Activated CD8-positive, alpha-beta memory T cell treated with anti-CD3 and anti-CD28 coated beads, Interleukin-2, amount 50 U/mL, for 1 hour (primary cell): ENCODE data around the gene RAB4B.
"Not testable (repeated sequence)": the region's sequence is repeated elsewhere in the genome, so short reads cannot be mapped to it uniquely, and the experiment has no call there.

Experiments used
- DNase-seq: peaks from one replicate; pipeline ENCODE4 v3.0.0-alpha.2; 2020; ENCODE audit errors: extremely low read depth

The RAB4B gene

DNA sequence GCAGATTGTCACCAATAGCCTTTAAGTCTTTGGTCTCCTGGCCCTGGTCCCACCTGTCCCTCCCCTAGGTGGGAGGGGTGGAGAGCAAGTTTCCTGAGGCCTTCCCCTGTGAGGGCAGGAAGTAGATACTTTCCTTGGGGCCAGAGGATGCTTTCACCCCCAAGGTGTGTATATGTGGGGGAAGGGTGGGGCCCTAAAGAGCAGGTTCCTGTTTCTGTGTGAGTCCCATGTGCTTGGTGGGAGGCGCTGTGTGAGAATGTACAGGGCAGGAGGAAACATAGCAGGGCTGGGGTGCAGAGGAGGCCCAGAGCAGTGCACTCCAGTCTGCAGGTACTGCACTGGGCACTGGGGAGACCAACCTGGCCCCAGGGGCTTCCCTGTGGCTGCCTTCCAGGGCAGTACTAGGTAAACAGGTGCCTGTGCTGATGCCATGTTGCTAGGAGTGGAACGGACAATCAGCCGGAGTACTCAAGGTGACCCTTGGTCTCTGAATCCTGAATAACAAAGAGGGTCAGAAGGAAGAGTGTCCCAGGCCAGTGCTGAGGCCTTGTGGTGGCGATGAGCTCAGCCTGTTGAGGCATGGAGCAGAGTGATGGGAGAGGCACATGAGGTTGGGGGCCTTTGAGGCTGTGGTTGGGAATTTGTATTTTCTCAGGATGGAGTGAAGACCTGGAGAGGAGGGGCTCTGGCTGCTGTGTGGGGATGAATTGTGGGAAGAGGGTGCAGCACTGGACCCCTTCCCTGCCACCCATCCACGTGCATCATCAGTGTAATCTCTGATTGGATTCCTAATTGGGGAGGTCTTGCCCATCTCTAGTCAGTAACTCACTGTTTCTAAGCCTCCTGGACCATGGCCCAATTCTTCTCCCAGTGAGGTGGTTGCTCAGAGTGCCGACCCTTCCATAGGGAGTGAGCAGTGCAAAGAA is 26.1 kb downstream of the RAB4B start:
- DNase-seq = peak; percentile 36

DNA sequence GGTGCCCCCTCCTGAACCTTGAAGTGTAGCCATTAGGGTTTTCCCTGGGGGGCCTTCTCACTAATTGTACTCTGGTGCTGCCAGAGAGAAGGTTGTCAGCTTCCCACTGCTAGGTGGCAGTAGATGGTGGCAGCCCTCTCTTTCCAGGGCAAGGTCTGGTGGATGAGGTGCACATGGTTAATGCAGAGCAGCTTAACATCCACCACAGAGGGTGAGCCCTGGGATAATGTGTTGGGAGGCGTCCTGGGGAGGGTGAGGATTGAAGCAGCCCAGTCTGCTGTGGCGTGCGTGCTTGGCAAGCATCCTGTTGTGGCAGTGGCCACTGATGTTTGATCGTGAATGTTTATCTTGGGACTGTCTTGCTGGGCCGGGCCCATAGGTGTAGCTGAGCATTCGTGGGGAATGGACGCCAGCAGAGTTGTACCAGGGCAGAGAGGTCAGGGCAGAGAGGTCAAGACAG is 26.8 kb downstream of the RAB4B start:
- no peak for DNase-seq

DNA sequence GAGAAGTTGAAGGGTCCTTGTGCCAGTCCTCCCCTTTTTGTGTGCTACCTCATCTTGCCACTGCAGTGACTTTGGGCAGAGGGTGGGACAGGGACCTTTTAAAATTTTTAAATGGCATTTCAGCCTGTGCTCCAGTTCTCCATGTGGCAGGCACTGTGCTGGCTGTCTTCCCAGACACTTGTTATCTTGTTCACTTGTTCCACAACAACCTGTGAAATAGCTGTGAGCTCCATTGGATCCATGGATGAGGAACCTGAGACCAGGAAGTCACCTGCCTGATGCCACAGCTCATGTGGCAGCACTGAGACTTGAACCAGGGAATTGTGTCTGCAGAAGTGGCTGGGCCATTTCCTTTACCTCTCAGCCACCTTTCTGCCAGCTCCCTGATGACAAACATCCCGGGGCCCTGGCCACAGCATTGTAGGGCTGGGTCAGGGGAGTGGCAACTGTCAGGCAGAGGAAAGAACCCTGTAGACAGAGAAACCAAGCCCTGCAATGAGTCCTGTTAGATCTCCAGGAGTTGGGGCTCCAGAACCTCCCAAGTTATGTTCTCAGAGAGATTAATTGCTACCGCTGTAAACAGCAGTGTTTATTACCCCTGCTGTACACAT is 27.3 kb downstream of the RAB4B start:
- DNase-seq = no peak

DNA sequence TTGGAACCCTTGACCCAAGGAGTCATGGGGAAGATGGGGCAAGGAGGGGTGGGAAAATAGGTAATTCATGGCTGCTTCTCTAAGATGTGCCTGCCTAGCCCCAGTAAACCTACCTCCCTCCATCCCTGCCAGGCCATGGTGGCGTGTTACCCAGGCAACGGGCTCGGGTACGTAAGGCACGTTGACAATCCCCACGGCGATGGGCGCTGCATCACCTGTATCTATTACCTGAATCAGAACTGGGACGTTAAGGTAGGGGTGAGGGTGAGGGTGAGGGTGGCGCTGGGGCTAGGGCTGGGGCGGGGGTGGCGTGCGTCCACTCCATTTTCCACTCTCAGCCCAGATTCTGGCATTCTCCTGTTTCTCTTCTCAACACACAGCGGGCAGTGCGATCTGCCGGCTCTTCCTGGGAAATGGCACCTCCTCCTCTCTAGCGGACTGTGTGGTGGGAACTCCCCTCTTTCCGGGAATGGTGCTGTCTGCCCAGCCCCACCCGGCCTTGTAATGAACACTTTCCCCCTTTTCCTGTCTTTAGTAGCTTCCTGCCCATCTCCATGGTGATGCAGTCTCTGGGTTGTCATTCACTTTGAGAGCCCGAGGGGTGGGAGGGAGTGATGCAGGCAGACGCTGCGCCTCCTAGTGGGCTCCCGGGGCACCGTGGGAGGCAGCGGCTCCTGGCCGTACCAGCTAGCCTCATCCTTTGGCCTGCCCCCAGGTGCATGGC is 28.5 kb downstream of the RAB4B start:
- DNase-seq = peak; percentile 57

DNA sequence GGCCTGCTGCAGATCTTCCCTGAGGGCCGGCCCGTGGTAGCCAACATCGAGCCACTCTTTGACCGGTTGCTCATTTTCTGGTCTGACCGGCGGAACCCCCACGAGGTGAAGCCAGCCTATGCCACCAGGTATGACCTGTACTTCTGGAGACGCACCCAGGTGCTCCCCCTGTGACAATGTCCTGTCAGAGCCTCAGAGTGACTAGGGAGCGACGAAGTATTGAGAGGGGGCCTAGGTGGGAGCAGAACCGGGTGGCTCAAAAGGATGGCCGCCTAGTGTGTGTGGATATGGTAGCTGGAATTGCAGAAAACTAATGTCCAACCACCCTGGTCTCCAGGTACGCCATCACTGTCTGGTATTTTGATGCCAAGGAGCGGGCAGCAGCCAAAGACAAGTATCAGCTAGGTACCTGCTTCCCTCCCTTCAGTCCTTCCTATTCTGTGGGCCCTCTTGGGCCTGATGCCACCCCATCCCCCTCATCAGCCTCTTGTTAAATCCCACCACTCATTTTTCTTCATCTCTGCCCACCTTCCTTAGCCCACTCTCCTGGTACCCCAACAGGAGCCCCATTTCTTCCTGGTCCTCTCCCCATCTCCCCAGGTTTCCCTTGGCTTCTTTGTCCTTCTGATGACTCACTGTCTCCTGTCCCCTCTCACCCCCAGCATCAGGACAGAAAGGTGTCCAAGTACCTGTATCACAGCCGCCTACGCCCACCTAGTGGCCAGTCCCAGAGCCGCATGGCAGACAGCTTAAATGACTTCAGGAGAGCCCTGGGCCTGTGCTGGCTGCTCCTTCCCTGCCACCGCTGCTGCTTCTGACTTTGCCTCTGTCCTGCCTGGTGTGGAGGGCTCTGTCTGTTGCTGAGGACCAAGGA is 29.3 kb downstream of the RAB4B start:
- DNase-seq = no peak

DNA sequence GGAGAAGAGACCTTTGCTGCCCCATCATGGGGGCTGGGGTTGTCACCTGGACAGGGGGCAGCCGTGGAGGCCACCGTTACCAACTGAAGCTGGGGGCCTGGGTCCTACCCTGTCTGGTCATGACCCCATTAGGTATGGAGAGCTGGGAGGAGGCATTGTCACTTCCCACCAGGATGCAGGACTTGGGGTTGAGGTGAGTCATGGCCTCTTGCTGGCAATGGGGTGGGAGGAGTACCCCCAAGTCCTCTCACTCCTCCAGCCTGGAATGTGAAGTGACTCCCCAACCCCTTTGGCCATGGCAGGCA is 29.9 kb downstream of the RAB4B start:
- DNase-seq = no peak

DNA sequence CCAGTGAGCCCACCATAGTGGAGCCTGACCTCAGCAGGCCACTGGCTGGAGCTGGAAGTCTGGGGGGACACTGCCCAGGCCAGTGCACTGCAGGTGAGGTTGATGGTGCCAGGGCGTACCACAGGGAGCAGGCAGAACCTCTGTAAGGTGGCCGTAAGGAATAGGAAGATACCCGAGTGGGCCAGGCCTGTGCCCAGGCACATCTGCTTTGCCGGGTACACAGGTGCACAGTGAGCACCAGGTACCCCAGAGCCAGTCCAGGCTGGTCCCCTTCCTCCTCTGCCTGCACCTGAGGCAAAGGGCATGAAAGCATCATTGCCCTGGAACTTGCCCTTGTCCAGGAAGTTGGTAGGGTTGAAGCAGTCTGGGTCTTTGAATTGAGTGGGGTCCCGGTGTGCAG is 30.4 kb downstream of the RAB4B start:
- no peak for DNase-seq

DNA sequence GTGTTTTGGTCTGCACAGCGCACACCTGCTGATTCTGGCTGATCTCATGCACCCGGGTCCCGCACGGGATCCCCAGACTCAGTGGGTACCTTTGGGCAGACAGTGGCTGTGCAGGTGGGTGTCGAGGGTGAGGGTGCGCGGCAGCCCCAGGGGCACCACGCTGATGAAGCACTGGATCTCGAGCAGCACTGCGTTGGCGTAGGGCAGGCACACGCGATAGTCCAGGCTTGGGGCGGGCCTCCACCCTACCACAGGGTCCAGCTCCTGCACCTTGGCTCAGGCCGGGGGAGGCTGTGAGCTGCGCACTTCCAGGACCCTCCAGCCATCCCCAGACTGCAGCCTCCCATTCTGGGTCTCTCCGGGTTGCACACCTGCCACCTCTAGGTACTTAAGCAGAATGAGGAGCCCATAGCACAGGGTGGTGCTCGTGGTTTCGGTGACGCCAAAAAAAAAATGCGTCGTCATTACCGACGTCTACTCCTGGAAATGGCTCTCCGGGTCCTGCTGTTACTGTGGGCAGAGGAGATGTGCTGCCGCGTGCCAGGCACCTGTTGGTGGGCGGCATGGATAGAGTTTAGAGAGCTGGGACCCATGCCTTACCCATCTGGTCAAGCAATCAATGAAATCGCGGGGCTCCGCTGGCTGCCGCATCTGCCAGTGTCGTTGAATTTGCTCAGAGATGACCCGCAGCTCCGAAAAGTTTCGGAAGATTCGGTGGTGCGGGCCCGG is 31.5 kb downstream of the RAB4B start:
- DNase-seq = no peak

DNA sequence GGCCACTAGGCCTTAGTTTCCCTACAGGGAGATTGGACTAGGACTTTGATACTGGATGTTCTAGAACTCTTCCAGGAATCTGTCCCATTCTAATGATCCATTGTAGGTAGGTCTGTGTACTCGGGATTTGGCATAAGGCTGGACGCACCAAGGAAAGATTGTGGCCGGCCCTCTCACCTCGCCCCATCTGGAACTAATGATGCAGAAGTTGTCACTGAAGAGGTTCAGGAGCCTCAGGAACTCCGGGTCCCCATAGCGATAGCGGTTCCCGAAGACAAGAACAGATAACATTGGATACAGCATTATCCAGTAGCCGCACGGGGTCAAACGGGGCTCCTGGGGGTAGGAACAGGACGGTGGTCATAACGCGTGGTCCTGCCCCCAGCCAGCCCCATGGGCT is 32.1 kb downstream of the RAB4B start:
- DNase-seq = no peak

DNA sequence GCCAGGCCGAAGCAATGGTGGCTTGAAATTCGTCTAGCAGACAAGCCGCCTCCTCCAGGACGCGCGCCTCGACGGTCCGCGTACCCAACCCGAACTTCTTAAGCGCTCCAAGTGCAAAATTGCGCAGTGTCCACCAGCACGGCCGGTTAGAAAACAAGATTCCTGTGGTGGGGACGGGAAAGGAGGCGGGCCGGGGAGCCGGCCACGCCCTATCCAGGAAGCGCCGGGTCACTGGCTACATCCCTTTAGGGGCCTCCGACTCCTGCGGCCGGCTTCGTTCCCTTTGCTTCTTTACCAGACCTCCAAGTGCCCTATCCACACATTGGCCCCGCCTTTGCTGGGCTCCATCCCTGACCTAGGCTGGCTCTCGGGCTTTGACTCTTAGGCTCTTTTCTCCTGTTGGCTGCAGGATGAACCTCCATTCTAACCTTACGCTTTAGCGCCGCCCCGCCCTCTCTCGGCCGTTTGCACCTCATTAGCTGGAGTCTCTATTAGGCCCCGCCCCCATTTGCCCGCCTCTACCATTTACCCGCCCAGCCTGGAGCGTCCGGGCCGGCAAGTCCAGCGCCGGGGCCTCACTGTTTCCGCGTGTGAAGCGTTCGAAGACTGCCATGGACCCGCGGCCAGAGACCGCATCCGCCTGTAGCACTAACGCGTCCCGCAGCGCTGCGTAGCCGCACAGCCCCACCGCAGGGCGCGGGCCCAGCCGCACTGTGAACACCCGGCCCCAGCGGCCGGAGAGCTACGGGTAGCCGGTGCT is 32.8 kb downstream of the RAB4B start:
- not testable (repeated sequence) for DNase-seq

DNA sequence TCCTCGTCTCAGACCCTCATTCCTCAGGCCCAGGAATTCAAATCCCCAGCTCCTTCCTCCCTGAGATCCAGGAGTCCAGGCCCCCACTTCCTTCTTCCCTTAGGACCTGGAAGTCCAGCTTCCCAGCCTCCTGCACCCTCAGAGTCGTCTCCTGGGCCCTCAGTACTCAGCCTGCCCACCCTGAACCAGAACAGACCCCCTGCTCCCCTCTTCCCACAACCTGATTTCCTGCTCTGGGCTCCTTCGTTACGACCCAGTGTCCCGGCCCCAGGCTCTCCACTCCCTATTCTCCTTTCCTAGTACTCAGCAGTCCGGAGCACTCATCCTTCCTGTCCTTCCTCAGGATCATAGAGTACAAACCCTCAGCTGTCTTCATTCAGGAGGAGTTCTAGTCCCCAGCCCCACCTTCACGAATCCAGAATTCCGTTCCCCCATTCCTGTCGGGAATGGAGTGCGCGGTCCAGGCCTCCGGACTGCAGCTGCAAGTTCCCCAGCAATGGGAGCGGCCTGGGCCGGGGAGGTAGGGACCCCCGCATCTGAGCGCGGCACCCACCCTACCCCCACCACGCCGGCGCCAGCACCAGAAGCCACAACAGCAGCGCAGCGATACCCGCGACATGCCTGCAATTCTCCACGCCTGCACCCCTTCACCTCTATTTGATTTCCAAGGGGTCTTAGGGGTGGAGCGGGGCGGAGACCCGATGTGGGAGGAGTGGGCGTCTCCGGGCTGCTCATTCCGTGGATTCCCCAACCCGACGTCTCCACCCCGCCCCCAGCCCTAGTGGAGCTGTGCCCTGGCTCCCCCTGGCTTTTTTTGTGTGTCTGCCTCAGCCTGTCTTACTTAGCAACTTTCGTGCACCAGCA is 33.7 kb downstream of the RAB4B start:
- DNase-seq = no peak

DNA sequence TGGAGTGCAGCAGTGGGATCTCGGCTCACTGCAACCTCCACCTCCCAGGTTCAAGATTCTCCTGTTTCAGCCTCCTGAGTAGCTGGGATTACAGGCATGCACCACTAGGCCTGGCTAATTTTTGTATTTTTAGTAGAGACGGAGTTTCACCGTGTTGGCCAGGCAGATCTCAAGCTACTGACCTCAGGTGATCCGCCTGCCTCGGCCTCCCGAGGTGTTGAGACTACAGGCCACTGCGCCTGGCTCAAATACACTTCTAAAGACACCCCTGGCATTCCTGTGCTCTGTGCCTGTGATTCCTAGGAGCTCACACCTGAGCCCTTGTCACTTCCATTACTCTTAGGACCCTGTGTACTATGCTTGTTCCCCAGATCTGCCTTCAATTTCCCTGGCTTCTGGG is 34.5 kb downstream of the RAB4B start:
- not testable (repeated sequence) for DNase-seq

DNA sequence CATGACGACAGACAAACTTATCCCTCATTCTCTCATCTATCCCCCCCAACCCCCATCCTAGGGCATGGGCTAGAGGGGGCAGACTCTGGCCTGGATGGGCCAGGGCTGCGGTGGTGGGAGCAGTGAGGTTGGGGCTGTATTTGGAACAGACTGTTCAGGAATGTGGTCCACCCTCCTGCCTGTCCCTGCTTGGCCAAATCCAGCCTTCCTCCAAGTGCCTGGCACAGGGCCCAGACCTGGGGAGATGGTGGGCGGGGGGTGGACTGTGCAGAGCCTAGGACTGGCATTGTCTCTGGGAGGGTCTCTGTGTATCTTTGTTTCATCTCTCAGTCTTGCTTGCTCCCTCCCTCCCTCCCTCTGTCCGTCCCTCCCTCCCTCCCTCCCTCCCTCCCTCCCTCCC is 35.1 kb downstream of the RAB4B start:
- no peak for DNase-seq

DNA sequence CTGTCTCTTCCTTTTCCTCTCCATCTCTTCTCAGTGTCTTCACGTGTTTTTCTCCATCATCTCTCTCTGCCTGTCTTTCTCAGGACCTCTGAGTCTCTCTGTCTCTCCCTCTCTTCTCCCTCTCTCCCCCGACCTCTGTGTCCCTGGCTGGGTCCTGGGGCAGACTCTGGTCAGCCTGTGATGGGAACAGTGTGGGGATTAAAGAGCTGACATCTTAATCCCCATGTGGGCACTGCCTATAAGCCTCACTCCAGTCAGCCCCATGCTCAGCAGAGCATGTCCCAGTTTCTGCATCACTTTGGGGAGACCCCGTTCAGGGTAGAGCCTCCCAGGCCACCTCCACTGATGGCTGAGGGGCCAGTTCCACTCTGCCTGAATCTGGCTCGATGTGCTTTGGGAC is 37.2 kb downstream of the RAB4B start:
- DNase-seq = no peak

DNA sequence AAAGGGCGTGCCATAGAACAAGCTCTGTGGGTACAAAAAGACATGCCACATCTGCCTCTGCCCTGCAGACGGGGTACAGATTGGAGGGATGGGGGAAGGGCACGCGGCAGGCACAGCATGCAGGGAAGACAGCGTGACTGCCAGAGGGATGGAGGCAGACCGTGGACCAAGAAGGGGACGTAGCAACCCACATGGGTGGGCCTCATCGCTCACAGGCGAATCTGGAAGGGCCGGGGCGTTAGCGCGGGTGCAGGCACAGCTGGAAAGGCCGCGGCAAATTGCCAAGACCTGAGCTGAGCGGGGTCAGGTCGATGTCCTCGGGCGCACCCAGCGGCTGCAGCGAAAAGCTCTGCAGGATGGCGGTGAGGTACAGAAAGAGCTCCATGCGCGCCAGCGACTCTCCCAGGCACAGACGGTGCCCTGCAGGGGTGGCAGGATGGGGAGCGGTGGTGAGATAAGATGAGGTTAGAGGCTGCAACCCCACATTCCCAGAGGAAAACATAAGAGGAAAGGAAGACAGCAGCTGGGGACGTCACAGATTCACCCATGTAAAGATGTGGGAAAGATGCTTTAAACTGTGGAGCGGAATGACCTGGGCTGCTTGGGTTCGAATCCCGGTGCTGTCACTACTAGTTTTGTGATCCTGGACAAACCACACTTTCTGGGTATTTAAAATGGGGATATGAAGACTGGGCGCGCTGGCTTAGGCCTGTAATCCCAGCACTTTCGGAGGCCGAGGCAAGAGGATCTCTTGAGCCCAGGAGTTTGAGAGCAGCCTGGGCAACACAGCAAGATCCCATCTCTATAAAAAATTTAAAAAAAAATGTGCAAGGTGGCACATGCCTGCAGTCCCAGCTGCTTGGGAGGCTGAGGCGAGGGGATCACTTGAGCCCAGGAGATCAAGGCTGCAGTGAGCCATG is 40.7 kb downstream of the RAB4B start:
- not testable (repeated sequence) for DNase-seq

DNA sequence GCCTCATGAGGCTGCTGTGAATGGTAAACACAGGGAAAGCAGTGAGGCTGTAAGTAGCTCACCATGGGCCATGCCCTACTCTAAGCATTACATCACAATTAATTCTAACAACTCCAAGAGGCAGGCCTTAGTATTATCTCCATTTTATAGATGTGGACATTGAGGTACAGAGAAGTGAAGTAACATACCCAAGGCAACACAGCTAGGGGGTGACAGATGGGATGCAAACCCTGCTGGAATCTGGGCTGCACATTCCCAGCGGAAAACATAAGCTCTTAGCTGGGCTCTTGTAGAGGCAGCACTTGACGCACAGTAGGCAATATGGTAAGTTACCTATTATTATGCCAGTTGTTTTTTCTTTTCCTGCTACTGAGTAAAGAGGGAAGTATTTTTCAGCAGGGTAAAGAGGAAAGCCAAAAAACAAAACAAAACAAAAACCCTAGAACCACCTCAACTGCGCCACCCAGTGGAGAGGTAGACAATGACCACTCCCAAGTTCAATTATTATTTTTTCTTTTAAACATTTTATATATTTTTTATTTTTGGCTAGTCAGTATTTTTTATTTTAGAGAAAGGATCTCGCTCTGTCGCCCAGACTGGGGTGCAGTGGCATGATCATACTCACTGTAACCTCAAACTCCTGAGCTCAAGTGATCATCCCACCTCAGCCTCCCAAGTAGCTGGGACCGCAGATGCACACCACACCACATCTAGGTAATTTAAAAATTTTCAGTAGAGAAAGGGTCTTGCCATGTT is 41.6 kb downstream of the RAB4B start:
- not testable (repeated sequence) for DNase-seq

DNA sequence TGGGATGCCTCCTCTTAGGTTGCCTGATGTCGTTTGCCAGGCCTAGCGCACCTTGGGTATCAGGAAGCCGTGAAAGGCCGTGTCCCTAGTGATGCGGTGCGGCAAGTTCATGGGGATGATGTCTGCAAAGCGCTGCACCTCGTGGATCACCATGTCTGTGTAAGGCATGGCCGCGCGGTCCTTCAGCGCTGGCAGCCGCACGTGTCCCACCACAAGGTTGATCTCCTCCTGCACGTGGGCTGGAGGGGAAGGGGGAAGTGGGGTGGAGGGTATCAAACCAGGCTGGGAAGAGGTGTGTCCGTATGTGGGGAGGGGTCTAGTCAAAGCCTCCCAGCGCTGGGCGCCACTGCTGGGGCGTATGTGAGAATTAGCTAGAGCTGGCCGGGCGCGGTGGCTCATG is 44.1 kb downstream of the RAB4B start:
- DNase-seq = no peak
